ENCODE measurements around the gene GNAI1. TPM values are rescaled to one million over a fixed set of nuclear protein-coding genes. Genes with fewer than 3 reads are reported as not detected.

GNAI1 gene
- polyA plus RNA-seq, 3 donors: 6.1 to 70.5 (median 35.8) TPM

- WGBS, 3 donors: 61 to 77% (median 67%) methylated on average over 6 of the region's 6 CpGs
- H3K27ac ChIP-seq (ENCODE audit: low read depth, low read length): no peak overlapping the region
Observed at GRCh38 chr7:80264769-80265495, 130.3 kb downstream of the GNAI1 start.

GRCh38 chr7:80272560-80273239 lies 138.1 kb downstream of the GNAI1 start:
- 54 to 70% (median 69%) methylated on average over 4 of the region's 4 CpGs for WGBS, 3 donors
- H3K27ac ChIP-seq (ENCODE audit: low read depth, low read length): no peak overlapping the region

GRCh38 chr7:80273327-80273726 lies 138.7 kb downstream of the GNAI1 start:
- no peak overlapping the region for H3K27ac ChIP-seq (ENCODE audit: low read depth, low read length)
- 58 to 80% (median 69%) methylated on average over 3 of the region's 3 CpGs for WGBS, 3 donors

- WGBS, 3 donors: 41 to 62% (median 47%) methylated on average over 1 of the region's 1 CpG
- no peak overlapping the region for H3K27ac ChIP-seq (ENCODE audit: low read depth, low read length)
Observed at GRCh38 chr7:80275192-80275605, 140.6 kb downstream of the GNAI1 start.

Data from adipose tissue (tissue), 3 donors.